Upper lobe of left lung (tissue), 4 donors: Measurements from ENCODE around the gene APOB.

Experiments used
- CTCF ChIP-seq, 6 experiments: fragments of 450-650 bp in 4 of 6; fragments of 200-600 bp in 2 of 6; sonication (generic) in 2 of 6; IDR thresholded peaks; one replicate each; pipeline ENCODE4 v1.5.1; 2016 to 2019; ENCODE audit warnings: antibody characterized with exemption in 6 of 6
- EP300 ChIP-seq, 4 donors: sonication (generic); formaldehyde crosslinking; IDR thresholded peaks; one replicate each; pipeline ENCODE4 v1.5.1; 2017; ENCODE audit warnings: antibody characterized with exemption in 4 of 4, control low read depth in 2 of 4

GRCh38 chr2:21039080-21039556 is 4.8 kb downstream of the APOB start:
- no peak for TF ChIP-seq CTCF (IDR thresholded peaks at IDR 0.05)
- TF ChIP-seq EP300 (IDR thresholded peaks at IDR 0.05): no peak
